H1 (cell line): ENCODE results near the gene DNAJB6. TPM values are rescaled to one million over a fixed set of nuclear protein-coding genes. Genes with fewer than 3 reads are reported as not detected.

Experiments
- CTCF ChIA-PET: fragments of 300-600 bp; sonication (Branson Sonifier 250); formaldehyde crosslinking; loops from one replicate; lab custom pipeline; 2021; ENCODE audit not compliant: partially characterized antibody; lab: Charles Lee
- POLR2A ChIA-PET: fragments of 300-600 bp; sonication (Branson Sonifier 250); formaldehyde crosslinking; loops from one replicate; lab custom pipeline; 2021; ENCODE audit warnings: inconsistent platforms; ENCODE audit not compliant: partially characterized antibody; lab: Charles Lee
- DNase-seq, 2 experiments: peaks; one replicate each; pipeline versions ENCODE4 v3.0.0 to v3.0.0-alpha.2; 2010 to 2022; ENCODE audit warnings: low spot score in 2 of 2, low read depth in 1 of 2, mixed read lengths in 1 of 2
- FAIRE-seq: peaks from 2 replicates; lab custom pipeline; 2011; peaks lifted over from hg19 to GRCh38; lab: Jason Lieb, UNC
- H2AFZ ChIP-seq: 2 replicates; pipeline ENCODE4 v1.8.1; 2012; ENCODE audit warnings: low read length, inconsistent platforms
- H2AK5ac ChIP-seq: 2 replicates; pipeline ENCODE4 v1.6.1; 2013; ENCODE audit warnings: low read depth, low read length
- H2BK120ac ChIP-seq: replicated peaks from 2 replicates; pipeline ENCODE3; 2013; ENCODE audit warnings: low read depth, low read length, inconsistent platforms
- H2BK12ac ChIP-seq: 2 replicates; pipeline ENCODE4 v1.6.1; 2013; ENCODE audit warnings: low read depth, low read length
- H2BK15ac ChIP-seq: 2 replicates; pipeline ENCODE4 v1.6.1; 2013; ENCODE audit warnings: low read length
- H2BK20ac ChIP-seq: 2 replicates; pipeline ENCODE4 v1.6.1; 2013; ENCODE audit warnings: low read length
- H2BK5ac ChIP-seq: 2 replicates; pipeline ENCODE4 v1.6.1; 2013; ENCODE audit warnings: low read depth, low read length
- H3K14ac ChIP-seq: 2 replicates; pipeline ENCODE4 v1.6.1; 2013; ENCODE audit warnings: inconsistent platforms; ENCODE audit not compliant: insufficient read length
- H3K18ac ChIP-seq: 2 replicates; pipeline ENCODE4 v1.6.1; 2013; ENCODE audit warnings: low read length; ENCODE audit errors: extremely low read depth
- H3K23ac ChIP-seq: 2 replicates; pipeline ENCODE4 v1.6.1; 2013; ENCODE audit warnings: inconsistent platforms; ENCODE audit not compliant: insufficient read length
- H3K23me2 ChIP-seq: 2 replicates; pipeline ENCODE4 v1.6.1; 2013; ENCODE audit warnings: low read depth, low read length
- H3K27ac ChIP-seq: 2 replicates; pipeline ENCODE4 v1.6.1; 2011; ENCODE audit warnings: low read depth, low read length, inconsistent platforms
- H3K27me3 ChIP-seq, 4 experiments: replicated peaks in 1 of 4; 1 replicate in 1 of 4; 2 replicates in 3 of 4; pipeline versions ENCODE4 v1.6.1 to v1.8.1; 2011 to 2013; ENCODE audit warnings: low read length in 3 of 4, mild to moderate bottlenecking in 3 of 4, inconsistent platforms in 2 of 4, mixed read lengths in 2 of 4, moderate library complexity in 1 of 4; ENCODE audit not compliant: control insufficient read depth in 3 of 4, insufficient read depth in 3 of 4; ENCODE audit errors: extremely low read depth in 1 of 4
- H3K36me3 ChIP-seq, 4 experiments: 2 replicates each; pipeline versions ENCODE4 v1.6.1 to v1.8.1; 2011 to 2013; ENCODE audit warnings: mild to moderate bottlenecking in 4 of 4, low read length in 3 of 4, moderate library complexity in 2 of 4, control low read depth in 1 of 4, inconsistent platforms in 1 of 4; ENCODE audit not compliant: insufficient read depth in 4 of 4, control insufficient read depth in 2 of 4
- H3K4ac ChIP-seq: replicated peaks from 2 replicates; pipeline ENCODE3; 2013; ENCODE audit warnings: low read length, low read depth, mixed read lengths, inconsistent platforms; ENCODE audit not compliant: insufficient read length
- H3K4me1 ChIP-seq, 4 experiments: replicated peaks in 1 of 4; 1 replicate in 1 of 4; 2 replicates in 3 of 4; pipeline versions ENCODE4 v1.6.1 to v1.8.1; 2011 to 2013; ENCODE audit warnings: low read length in 3 of 4, inconsistent platforms in 2 of 4, mixed read lengths in 1 of 4; ENCODE audit not compliant: insufficient read depth in 4 of 4, control insufficient read depth in 3 of 4
- H3K4me2 ChIP-seq, 2 experiments: 2 replicates each; pipeline versions ENCODE4 v1.6.1 to v1.8.1; 2011 to 2013; ENCODE audit warnings: low read depth in 2 of 2, low read length in 2 of 2, control low read depth in 1 of 2, inconsistent platforms in 1 of 2, mild to moderate bottlenecking in 1 of 2; ENCODE audit not compliant: insufficient read depth in 1 of 2
- H3K4me3 ChIP-seq, 4 experiments: fragments of 200-600, 300-600 bp in 1 of 4; sonication (generic), shearing (Covaris generic), sonication (Bioruptor Twin) in 1 of 4; 2 replicates each; pipeline versions ENCODE4 v1.5.1 to v1.8.1; 2011 to 2016; ENCODE audit warnings: low read length in 4 of 4, low read depth in 3 of 4, control low read depth in 2 of 4, inconsistent platforms in 2 of 4, mild to moderate bottlenecking in 2 of 4, mixed read lengths in 1 of 4, moderate library complexity in 1 of 4; ENCODE audit not compliant: insufficient read depth in 2 of 4; ENCODE audit errors: extremely low read depth in 1 of 4
- H3K56ac ChIP-seq: replicated peaks from 2 replicates; pipeline ENCODE3; 2013; ENCODE audit warnings: low read depth, mild to moderate bottlenecking, mixed read lengths, low read length, inconsistent platforms; ENCODE audit not compliant: insufficient read length
- H3K79me1 ChIP-seq: 2 replicates; pipeline ENCODE4 v1.6.1; 2013; ENCODE audit warnings: low read depth, low read length, control low read depth
- H3K79me2 ChIP-seq, 2 experiments: 2 replicates each; pipeline versions ENCODE4 v1.6.1 to v1.8.1; 2012 to 2013; ENCODE audit warnings: low read length in 2 of 2, mild to moderate bottlenecking in 2 of 2, inconsistent platforms in 1 of 2; ENCODE audit not compliant: insufficient read depth in 2 of 2, control insufficient read depth in 1 of 2
- H3K9ac ChIP-seq, 4 experiments: replicated peaks in 1 of 4; 1 replicate in 1 of 4; 2 replicates in 3 of 4; pipeline versions ENCODE4 v1.6.1 to v1.8.1; 2011 to 2013; ENCODE audit warnings: low read depth in 3 of 4, low read length in 3 of 4, control low read depth in 2 of 4, mild to moderate bottlenecking in 2 of 4, moderate library complexity in 2 of 4, inconsistent platforms in 1 of 4; ENCODE audit errors: extremely low read depth in 1 of 4
- H3K9me3 ChIP-seq, 2 experiments: 2 replicates each; pipeline versions ENCODE4 v1.6.1 to v1.8.1; 2012 to 2013; ENCODE audit warnings: mild to moderate bottlenecking in 2 of 2, moderate library complexity in 2 of 2, control low read depth in 1 of 2, inconsistent platforms in 1 of 2, low read depth in 1 of 2, low read length in 1 of 2, mixed read lengths in 1 of 2; ENCODE audit not compliant: insufficient read depth in 2 of 2
- H4K20me1 ChIP-seq, 2 experiments: replicated peaks in 1 of 2; 2 replicates each; pipeline versions ENCODE3 to v1.8.1; 2011 to 2013; ENCODE audit warnings: inconsistent platforms in 2 of 2, low read length in 2 of 2, mild to moderate bottlenecking in 1 of 2; ENCODE audit not compliant: insufficient read depth in 2 of 2, control insufficient read depth in 1 of 2
- H4K5ac ChIP-seq: 2 replicates; pipeline ENCODE4 v1.6.1; 2013; ENCODE audit warnings: low read length, low read depth, mixed read lengths, inconsistent platforms; ENCODE audit not compliant: insufficient read length
- H4K8ac ChIP-seq: 2 replicates; pipeline ENCODE4 v1.8.0; 2013; ENCODE audit warnings: mild to moderate bottlenecking, moderate library complexity, low read length, inconsistent platforms; ENCODE audit not compliant: insufficient read depth; ENCODE audit errors: extremely low read depth
- H4K91ac ChIP-seq: replicated peaks from 2 replicates; pipeline ENCODE3; 2013; ENCODE audit warnings: low read length, mixed read lengths, inconsistent platforms; ENCODE audit not compliant: insufficient read length
- BCL11A ChIP-seq, 2 experiments: IDR thresholded peaks; one replicate each; pipeline ENCODE4 v1.6.1; 2011; ENCODE audit warnings: low read depth in 2 of 2, low read length in 2 of 2, mild to moderate bottlenecking in 2 of 2
- whole genome bisulfite sequencing, 2 experiments: shearing (Covaris generic) in 1 of 2; methylation state at CpG; one replicate each; pipeline versions ENCODE4 v1.1.6 to v1.1.7; 2013 to 2015; ENCODE audit warnings: low lambda C conversion rate in 2 of 2, mixed read lengths in 2 of 2, inconsistent platforms in 1 of 2, low coverage in 1 of 2, missing lambda C conversion rate in 1 of 2; ENCODE audit not compliant: insufficient replicate concordance in 2 of 2, insufficient coverage in 1 of 2, insufficient read length in 1 of 2; ENCODE audit errors: extremely low coverage in 1 of 2, missing lambda C conversion rate in 1 of 2; 5-methylcytosine and 5-hydroxymethylcytosine counted together
- polyA plus RNA-seq, 7 experiments: library from polyadenylated mRNA; depleted of rRNA in 3 of 7; stranded (reverse) in 5 of 7; unstranded in 2 of 7; fragments of >200 nt in 5 of 7; fragments of 200-250 nt in 2 of 7; gene quantifications; 1 replicate in 5 of 7; 2 replicates in 1 of 7; 4 replicates in 1 of 7; pipeline versions ENCODE4 v1.2.1 to v1.2.3, GENCODE V29; 2011 to 2013; ENCODE audit warnings: missing spikeins in 2 of 7, mixed read lengths in 2 of 7
- total RNA-seq: library from RNA; stranded (reverse); fragmentation: NEBNext Ultra II Directional; extraction: Animal tissue kit (Norgen Biotek cat#: 25700); gene quantifications from 2 replicates; pipeline ENCODE4 v1.2.1, GENCODE V29; 2021

Gene DNAJB6
- total and polyA plus RNA-seq, 2 of the 8 experiments (the other 6 are each of a cell fraction or from before 2014, with no cell fraction given): 166 to 295 TPM

- no peak overlapping the region for H4K8ac ChIP-seq
- H2BK5ac ChIP-seq: 0 out of 2 replicates have a peak overlapping the region, but pooled peaks have one; percentile 68
- H3K14ac ChIP-seq: no peak overlapping the region
- ChIA-PET CTCF (interaction anchor here (1.1 to 2.2 kb wide), 7 partner anchors 10 to 125 kb away, joined by 3 to 12 read pairs (median 4); no protein-coding TSS in a partner anchor), POLR2A (interaction anchor here (0.6 to 0.9 kb wide), 2 partner anchors 68 to 115 kb away, joined by 4 to 5 read pairs; no protein-coding TSS in a partner anchor)
- H3K23me2 ChIP-seq: no peaks in the 10 kb centered on the region
- H3K18ac ChIP-seq: no peak overlapping the region; the same call in 1 of the 2 replicates
- no peak overlapping the region for H3K23ac ChIP-seq
- TF ChIP-seq BCL11A (IDR thresholded peaks at IDR 0.05; ENCODE audit: low read depth in 2 of 2, low read length in 2 of 2): no peak
- peaks cover 0 to 3% (median 3%) of the 10 kb centered on the region in 4 experiments; a peak in 3 of 7 replicates for H3K4me1 ChIP-seq
- H2BK12ac ChIP-seq: no peak overlapping the region
- H3K4ac ChIP-seq: no peak overlapping the region
- no peak for DNase-seq
- H4K91ac ChIP-seq: peak overlapping the region; percentile 11
- no peak overlapping the region for H2BK120ac ChIP-seq
- H3K27ac ChIP-seq: no peak overlapping the region
- peaks cover 2 to 36% (median 18%) of the 10 kb centered on the region in 4 experiments for H3K36me3 ChIP-seq
- no peak overlapping the region for H2BK20ac ChIP-seq
- H3K4me3 ChIP-seq: no peak overlapping the region
- H4K20me1 ChIP-seq: peaks cover 13 to 35% of the 10 kb centered on the region in 2 experiments
- no peak overlapping the region for H3K56ac ChIP-seq
- no peak overlapping the region for H2BK15ac ChIP-seq
- H3K79me1 ChIP-seq: peaks cover 25% of the 10 kb centered on the region
- no peaks in the 10 kb centered on the region for H3K9me3 ChIP-seq
- H4K5ac ChIP-seq: no peak overlapping the region
- H3K27me3 ChIP-seq: no peaks in the 10 kb centered on the region
- H3K9ac ChIP-seq: no peak overlapping the region
- WGBS, 2 experiments: 95% methylated on average over 19 of the region's 19 CpGs; no CpG with 5 or more reads in 1 of the 2 experiments
- no peak overlapping the region for H3K4me2 ChIP-seq
- H3K79me2 ChIP-seq: peaks cover 0 to 92% of the 10 kb centered on the region in 2 experiments; a peak in 2 of 4 replicates
- H2AFZ ChIP-seq: no peak overlapping the region
- no peak overlapping the region for H2AK5ac ChIP-seq
- FAIRE-seq: no peak
Measured at GRCh38 chr7:157399086-157399687, 62.4 kb downstream of the DNAJB6 start.
